Caco-2 (cell line): ENCODE data around the gene OR51D1. TPM values are rescaled to one million over a fixed set of nuclear protein-coding genes. Genes with fewer than 3 reads are reported as not detected.

ENCODE experiments used
- BruUV-seq: library from RNA; stranded (reverse); fragments of 400-500 nt; replicated peaks from 2 replicates; lab custom pipeline; 2021; lab: Mats Ljungman, UMichigan
- CTCF ChIA-PET: fragments of 300-600 bp; sonication (Branson Sonifier 250); formaldehyde crosslinking; loops from one replicate; lab custom pipeline; 2022; ENCODE audit warnings: antibody characterized with exemption; lab: Charles Lee
- POLR2A ChIA-PET: fragments of 300-600 bp; sonication (Branson Sonifier 250); formaldehyde crosslinking; loops from one replicate; lab custom pipeline; 2022; ENCODE audit warnings: antibody characterized with exemption; lab: Charles Lee
- DNase-seq, 2 experiments: peaks; one replicate each; pipeline versions ENCODE4 v3.0.0 to v3.0.0-alpha.2; 2020 to 2022
- H3K27me3 ChIP-seq: replicated peaks from 2 replicates; pipeline ENCODE4 v1.6.0; 2011; ENCODE audit warnings: low read length; ENCODE audit not compliant: control insufficient read depth, insufficient read depth
- H3K36me3 ChIP-seq: 2 replicates; pipeline ENCODE4 v1.5.1; 2011; ENCODE audit warnings: low read length; ENCODE audit not compliant: control insufficient read depth, insufficient read depth
- H3K4me1 ChIP-seq: fragments of 250-450 bp; sonication (Bioruptor Pico); 2 replicates; pipeline ENCODE4 v1.5.1; 2020; ENCODE audit warnings: mild to moderate bottlenecking
- H3K4me3 ChIP-seq: 2 replicates; pipeline ENCODE4 v1.5.1; 2011; ENCODE audit warnings: low read depth, mild to moderate bottlenecking, control low read depth, low read length
- H3K9me3 ChIP-seq: fragments of 250-450 bp; sonication (Bioruptor Pico); 2 replicates; pipeline ENCODE4 v1.5.1; 2020; ENCODE audit warnings: mild to moderate bottlenecking, moderate library complexity
- H3K27ac Mint-ChIP-seq: one replicate; pipeline ENCODE4 v1.8.0; 2022; ENCODE audit warnings: mixed read lengths; ENCODE audit not compliant: unreplicated experiment
- H3K27me3 Mint-ChIP-seq: one replicate; pipeline ENCODE4 v1.8.0; 2022; ENCODE audit warnings: mixed read lengths; ENCODE audit not compliant: insufficient read depth, unreplicated experiment
- H3K36me3 Mint-ChIP-seq: one replicate; pipeline ENCODE4 v1.8.0; 2022; ENCODE audit warnings: mild to moderate bottlenecking, mixed read lengths; ENCODE audit not compliant: insufficient read depth, unreplicated experiment
- H3K4me1 Mint-ChIP-seq: one replicate; pipeline ENCODE4 v1.8.0; 2022; ENCODE audit warnings: low read depth, mixed read lengths; ENCODE audit not compliant: unreplicated experiment
- H3K4me3 Mint-ChIP-seq: one replicate; pipeline ENCODE4 v1.8.0; 2022; ENCODE audit warnings: mild to moderate bottlenecking, moderate library complexity, mixed read lengths; ENCODE audit not compliant: unreplicated experiment
- H3K9me3 Mint-ChIP-seq: one replicate; pipeline ENCODE4 v1.8.0; 2022; ENCODE audit warnings: mixed read lengths; ENCODE audit not compliant: unreplicated experiment
- CTCF ChIP-seq, 2 experiments: fragments of 200-600 bp in 1 of 2; IDR thresholded peaks; 1 replicate in 1 of 2; 2 replicates in 1 of 2; pipeline versions ENCODE4 v1.5.1 to v1.8.0; 2011 to 2022; ENCODE audit warnings: antibody characterized with exemption in 1 of 2, control low read depth in 1 of 2, inconsistent platforms in 1 of 2, low read depth in 1 of 2, low read length in 1 of 2, mild to moderate bottlenecking in 1 of 2, moderate library complexity in 1 of 2; ENCODE audit not compliant: insufficient read depth in 1 of 2, severe bottlenecking in 1 of 2, unreplicated experiment in 1 of 2
- intact Hi-C: fragments of 100-400 bp; cut with micrococcal nuclease; formaldehyde crosslinking; loops from one replicate; pipeline ENCODE4 v1.10.0; 2022; ENCODE audit not compliant: unreplicated experiment
- total RNA-seq: library from RNA; stranded (reverse); gene quantifications from 2 replicates; pipeline ENCODE4 v1.2.3, GENCODE V29; 2022

OR51D1 gene
- total RNA-seq, 1 experiment from 2014 or later: not detected

GRCh38 chr11:4605057-4605456 lies 32.2 kb upstream of the OR51D1 start:
- ChIA-PET CTCF (no interaction called here), POLR2A (no interaction called here)
- Histone ChIP-seq H3K9me3 (no peaks in the 10 kb centered on the region), H3K27me3 (no peaks in the 10 kb centered on the region), H3K4me1 (0 out of 2 replicates have a peak, but pooled peaks cover 13% of the 10 kb centered on the region), H3K36me3 (no peaks in the 10 kb centered on the region; the same call in 1 of the 2 replicates), H3K4me3 (no peak overlapping the region)
- H3K27ac Mint-ChIP-seq: no peak overlapping the region
- intact Hi-C loops: loop anchor here (5.0 kb wide), 2 partner anchors 58 to 1627 kb away; partner anchors contain the start of genes FHIP1B and OR52M1
- no TSS peak for BruUV-seq
- peaks cover 10% of the 10 kb centered on the region for H3K4me1 Mint-ChIP-seq
- TF ChIP-seq CTCF (IDR thresholded peaks at IDR 0.05; ENCODE audit: insufficient read depth in 1 of 2, low read depth in 1 of 2, low read length in 1 of 2, severe bottlenecking in 1 of 2, unreplicated experiment in 1 of 2): no peak
- no peak for DNase-seq
- H3K9me3 Mint-ChIP-seq: peaks cover 7% of the 10 kb centered on the region
- H3K4me3 Mint-ChIP-seq: no peak overlapping the region
- peaks cover 13% of the 10 kb centered on the region for H3K36me3 Mint-ChIP-seq
- no peaks in the 10 kb centered on the region for H3K27me3 Mint-ChIP-seq

GRCh38 chr11:4606231-4607015 lies 30.9 kb upstream of the OR51D1 start:
- DNase-seq: no peak
- no peak for TF ChIP-seq CTCF (IDR thresholded peaks at IDR 0.05; ENCODE audit: insufficient read depth in 1 of 2, low read depth in 1 of 2, low read length in 1 of 2, severe bottlenecking in 1 of 2, unreplicated experiment in 1 of 2)
- H3K27me3 ChIP-seq: no peaks in the 10 kb centered on the region
- peaks cover 13% of the 10 kb centered on the region for H3K36me3 Mint-ChIP-seq
- no peaks in the 10 kb centered on the region for H3K27me3 Mint-ChIP-seq
- H3K4me3 Mint-ChIP-seq: peak overlapping the region; percentile 87
- H3K4me1 Mint-ChIP-seq: peaks cover 10% of the 10 kb centered on the region
- ChIA-PET CTCF (interaction anchor here (1.9 kb wide), 1 partner anchor 67 kb away, joined by 5 read pairs; no protein-coding TSS in a partner anchor), POLR2A (no interaction called here)
- 0 out of 2 replicates have a peak, but pooled peaks cover 13% of the 10 kb centered on the region for H3K4me1 ChIP-seq
- peaks cover 7% of the 10 kb centered on the region for H3K9me3 Mint-ChIP-seq
- H3K27ac Mint-ChIP-seq: no peak overlapping the region
- intact Hi-C loops: loop anchor here (5.0 kb wide), 2 partner anchors 59 to 1626 kb away; partner anchors contain the start of genes FHIP1B and OR52M1
- H3K36me3 ChIP-seq: no peaks in the 10 kb centered on the region; the same call in 1 of the 2 replicates
- no peaks in the 10 kb centered on the region for H3K9me3 ChIP-seq
- H3K4me3 ChIP-seq: no peak overlapping the region
- BruUV-seq: no TSS peak

GRCh38 chr11:4607096-4607495 lies 30.2 kb upstream of the OR51D1 start:
- intact Hi-C loops: loop anchor here (5.0 kb wide), 2 partner anchors 60 to 1625 kb away; partner anchors contain the start of genes FHIP1B and OR52M1
- peak overlapping the region; percentile 88 for H3K27ac Mint-ChIP-seq
- peaks cover 10% of the 10 kb centered on the region for H3K4me1 Mint-ChIP-seq
- Histone ChIP-seq H3K36me3 (no peaks in the 10 kb centered on the region; the same call in 1 of the 2 replicates), H3K27me3 (no peaks in the 10 kb centered on the region), H3K9me3 (no peaks in the 10 kb centered on the region), H3K4me1 (0 out of 2 replicates have a peak, but pooled peaks cover 13% of the 10 kb centered on the region), H3K4me3 (peak overlapping the region; percentile 50)
- DNase-seq: no peak
- ChIA-PET POLR2A (no interaction called here), CTCF (interaction anchor here (1.0 to 1.9 kb wide), 5 partner anchors 15 to 420 kb away, joined by 3 to 12 read pairs (median 6); partner anchors contain the start of gene OR51D1)
- no TSS peak for BruUV-seq
- H3K27me3 Mint-ChIP-seq: no peaks in the 10 kb centered on the region
- TF ChIP-seq CTCF (IDR thresholded peaks at IDR 0.05; ENCODE audit: insufficient read depth in 1 of 2, low read depth in 1 of 2, low read length in 1 of 2, severe bottlenecking in 1 of 2, unreplicated experiment in 1 of 2): no peak
- peaks cover 13% of the 10 kb centered on the region for H3K36me3 Mint-ChIP-seq
- H3K9me3 Mint-ChIP-seq: peaks cover 7% of the 10 kb centered on the region
- peak overlapping the region; percentile 87 for H3K4me3 Mint-ChIP-seq
